GM19438 (cell line): ENCODE measurements around the gene CYP27B1.

Experiments
- ATAC-seq: cut with Tn5 transposase; IDR thresholded peaks from one replicate; pipeline ENCODE4 v1.9.1; 2021; ENCODE audit warnings: low read depth; ENCODE audit not compliant: unreplicated experiment

CYP27B1 gene

GRCh38 chr12:57766464-57767304 lies at the start of gene CYP27B1:
Gene CYP27B1 (minus strand): TSS chr12:57767078. CDS start chr12:57767041, 37 bp downstream.
- ATAC-seq: no peak

- ATAC-seq: no peak
These were observed 49.4 kb upstream of the CYP27B1 start for GRCh38 chr12:57816001-57816854.

- ATAC-seq: no peak
These were observed 48.5 kb upstream of the CYP27B1 start for GRCh38 chr12:57815177-57816000.

- no peak for ATAC-seq
These were observed 47.3 kb upstream of the CYP27B1 start for GRCh38 chr12:57813971-57814772.

GRCh38 chr12:57813111-57813970 lies 46.5 kb upstream of the CYP27B1 start:
- ATAC-seq: no peak

GRCh38 chr12:57811028-57811755 lies 44.3 kb upstream of the CYP27B1 start:
- ATAC-seq: no peak

GRCh38 chr12:57810450-57810849 lies 43.6 kb upstream of the CYP27B1 start:
- no peak for ATAC-seq

GRCh38 chr12:57809425-57809824 lies 42.5 kb upstream of the CYP27B1 start:
- ATAC-seq: no peak

- no peak for ATAC-seq
These were observed 41.5 kb upstream of the CYP27B1 start for GRCh38 chr12:57808351-57808750.

- ATAC-seq: no peak
These were observed 40.4 kb upstream of the CYP27B1 start for GRCh38 chr12:57807285-57807684.

GRCh38 chr12:57806677-57807076 lies 39.8 kb upstream of the CYP27B1 start:
- no peak for ATAC-seq

- ATAC-seq: no peak
These were observed 36.5 kb upstream of the CYP27B1 start for GRCh38 chr12:57803319-57803893.

- no peak for ATAC-seq
These were observed 35.7 kb upstream of the CYP27B1 start for GRCh38 chr12:57802607-57803006.

GRCh38 chr12:57800965-57801364 lies 34.1 kb upstream of the CYP27B1 start:
- no peak for ATAC-seq

GRCh38 chr12:57797933-57798332 lies 31.1 kb upstream of the CYP27B1 start:
- ATAC-seq: no peak

- no peak for ATAC-seq
These were observed 30.1 kb upstream of the CYP27B1 start for GRCh38 chr12:57796996-57797395.

- ATAC-seq: no peak
These were observed 28.5 kb upstream of the CYP27B1 start for GRCh38 chr12:57795354-57795753.

- ATAC-seq: no peak
These were observed 27.0 kb upstream of the CYP27B1 start for GRCh38 chr12:57793920-57794319.
